Measurements from ENCODE around the gene MFN2. TPM values are rescaled to one million over a fixed set of nuclear protein-coding genes. Genes with fewer than 3 reads are reported as not detected.
"Not testable (repeated sequence)": the region's sequence is repeated elsewhere in the genome, so short reads cannot be mapped to it uniquely, and the experiment has no call there.

MFN2 gene
- total and polyA plus RNA-seq, 2 experiments from 2014 or later = 15.1 to 40.4 TPM

GRCh38 chr1:11938722-11939526 lies 41.3 kb upstream of the MFN2 start (continued):
- TF ChIP-seq ZNF462 (CRISPR knock-in tag; IDR thresholded peaks at IDR 0.05) = no peak

GRCh38 chr1:11939794-11940193 lies 40.5 kb upstream of the MFN2 start:
- H3F3A ChIP-seq (replicated peaks; ENCODE audit: low read depth); H2AFZ ChIP-seq; H3K27me3 ChIP-seq (ENCODE audit: insufficient read depth); H3K27ac Mint-ChIP-seq; H3K4me3 Mint-ChIP-seq; H3K36me3 ChIP-seq (ENCODE audit: insufficient read depth); H3K79me2 ChIP-seq (replicated peaks; ENCODE audit: insufficient read depth); H3K36me3 Mint-ChIP-seq (ENCODE audit: low read depth); H3K9me2 ChIP-seq (ENCODE audit: insufficient read depth); H3K27ac ChIP-seq (ENCODE audit: low read depth); ATAC-seq; H3K9me3 Mint-ChIP-seq; H3K4me3 ChIP-seq; H3K4me2 ChIP-seq; DNase-seq (ENCODE audit: low spot score); H4K20me1 ChIP-seq (replicated peaks; ENCODE audit: insufficient read depth): not testable (repeated sequence)
- Mint-ChIP-seq H3K4me1 (peaks cover 21% of the 10 kb centered on the region), H3K27me3 (ENCODE audit: insufficient read depth, low read depth, poor library complexity) (peaks cover 21% of the 10 kb centered on the region)
- peaks cover 16% of the 10 kb centered on the region for H3K4me1 ChIP-seq (ENCODE audit: insufficient read depth)

- no peaks in the 10 kb centered on the region for H4K20me1 ChIP-seq (replicated peaks; ENCODE audit: insufficient read depth)
- peaks cover 13% of the 10 kb centered on the region for H3K4me1 ChIP-seq (ENCODE audit: insufficient read depth)
- no peaks in the 10 kb centered on the region for H3K27me3 ChIP-seq (ENCODE audit: insufficient read depth)
- H3K79me2 ChIP-seq (replicated peaks; ENCODE audit: insufficient read depth) = no peaks in the 10 kb centered on the region
- no peak for DNase-seq (ENCODE audit: low spot score)
- Mint-ChIP-seq H3K4me3 (no peak overlapping the region), H3K36me3 (ENCODE audit: low read depth) (peaks cover 9% of the 10 kb centered on the region; the same call in 2 of the 3 replicates), H3K9me3 (no peaks in the 10 kb centered on the region), H3K27me3 (ENCODE audit: insufficient read depth, low read depth, poor library complexity) (peaks cover 24% of the 10 kb centered on the region), H3K4me1 (peaks cover 23% of the 10 kb centered on the region), H3K27ac (no peak overlapping the region)
- H3K9me2 ChIP-seq (ENCODE audit: insufficient read depth) = no peaks in the 10 kb centered on the region
- no peak overlapping the region for H3K4me2 ChIP-seq
- H3F3A ChIP-seq (replicated peaks; ENCODE audit: low read depth) = 0 out of 2 replicates have a peak, but pooled peaks cover 4% of the 10 kb centered on the region
- no peak for ATAC-seq
- no peak overlapping the region for H2AFZ ChIP-seq
- no peak overlapping the region; the same call in 1 of the 2 replicates for H3K27ac ChIP-seq (ENCODE audit: low read depth)
- no peak overlapping the region for H3K4me3 ChIP-seq
- no peaks in the 10 kb centered on the region for H3K36me3 ChIP-seq (ENCODE audit: insufficient read depth)
- no peak for TF ChIP-seq POLR2AphosphoS5 (IDR thresholded peaks at IDR 0.05; ENCODE audit: low read depth)
- TF ChIP-seq JUNB (IDR thresholded peaks at IDR 0.05; ENCODE audit: unreplicated experiment) = no peak
- no peak for TF ChIP-seq CTCF (conservative IDR thresholded peaks at IDR 0.05; ENCODE audit: low read depth in 2 of 2)
- TF ChIP-seq CREB1 (CRISPR knock-in tag; IDR thresholded peaks at IDR 0.05; ENCODE audit: low read depth) = no peak
- TF ChIP-seq ZNF331 (CRISPR knock-in tag; IDR thresholded peaks at IDR 0.05; ENCODE audit: low read depth) = no peak
- no peak for TF ChIP-seq EZH2 (IDR thresholded peaks at IDR 0.05; ENCODE audit: low read depth, unreplicated experiment)
These were observed 39.9 kb upstream of the MFN2 start for GRCh38 chr1:11940260-11940921.
